H1 (cell line): ENCODE data around the gene SYNDIG1. TPM values are rescaled to one million over a fixed set of nuclear protein-coding genes. Genes with fewer than 3 reads are reported as not detected.
A peak's percentile ranks its signal among the peaks of the same experiment; 100 is the strongest.

Experiments used
- CTCF ChIA-PET: fragments of 300-600 bp; sonication (Branson Sonifier 250); formaldehyde crosslinking; loops from one replicate; lab custom pipeline; 2021; ENCODE audit not compliant: partially characterized antibody; lab: Charles Lee
- POLR2A ChIA-PET: fragments of 300-600 bp; sonication (Branson Sonifier 250); formaldehyde crosslinking; loops from one replicate; lab custom pipeline; 2021; ENCODE audit warnings: inconsistent platforms; ENCODE audit not compliant: partially characterized antibody; lab: Charles Lee
- DNase-seq, 2 experiments: peaks; one replicate each; pipeline versions ENCODE4 v3.0.0 to v3.0.0-alpha.2; 2010 to 2022; ENCODE audit warnings: low spot score in 2 of 2, low read depth in 1 of 2, mixed read lengths in 1 of 2
- FAIRE-seq: peaks from 2 replicates; lab custom pipeline; 2011; peaks lifted over from hg19 to GRCh38; lab: Jason Lieb, UNC
- H2AFZ ChIP-seq: 2 replicates; pipeline ENCODE4 v1.8.1; 2012; ENCODE audit warnings: low read length, inconsistent platforms
- H2AK5ac ChIP-seq: 2 replicates; pipeline ENCODE4 v1.6.1; 2013; ENCODE audit warnings: low read depth, low read length
- H2BK120ac ChIP-seq: replicated peaks from 2 replicates; pipeline ENCODE3; 2013; ENCODE audit warnings: low read depth, low read length, inconsistent platforms
- H2BK12ac ChIP-seq: 2 replicates; pipeline ENCODE4 v1.6.1; 2013; ENCODE audit warnings: low read depth, low read length
- H2BK15ac ChIP-seq: 2 replicates; pipeline ENCODE4 v1.6.1; 2013; ENCODE audit warnings: low read length
- H2BK20ac ChIP-seq: 2 replicates; pipeline ENCODE4 v1.6.1; 2013; ENCODE audit warnings: low read length
- H2BK5ac ChIP-seq: 2 replicates; pipeline ENCODE4 v1.6.1; 2013; ENCODE audit warnings: low read depth, low read length
- H3K14ac ChIP-seq: 2 replicates; pipeline ENCODE4 v1.6.1; 2013; ENCODE audit warnings: inconsistent platforms; ENCODE audit not compliant: insufficient read length
- H3K18ac ChIP-seq: 2 replicates; pipeline ENCODE4 v1.6.1; 2013; ENCODE audit warnings: low read length; ENCODE audit errors: extremely low read depth
- H3K23ac ChIP-seq: 2 replicates; pipeline ENCODE4 v1.6.1; 2013; ENCODE audit warnings: inconsistent platforms; ENCODE audit not compliant: insufficient read length
- H3K23me2 ChIP-seq: 2 replicates; pipeline ENCODE4 v1.6.1; 2013; ENCODE audit warnings: low read depth, low read length
- H3K27ac ChIP-seq: 2 replicates; pipeline ENCODE4 v1.6.1; 2011; ENCODE audit warnings: low read depth, low read length, inconsistent platforms
- H3K27me3 ChIP-seq, 4 experiments: replicated peaks in 1 of 4; 1 replicate in 1 of 4; 2 replicates in 3 of 4; pipeline versions ENCODE4 v1.6.1 to v1.8.1; 2011 to 2013; ENCODE audit warnings: low read length in 3 of 4, mild to moderate bottlenecking in 3 of 4, inconsistent platforms in 2 of 4, mixed read lengths in 2 of 4, moderate library complexity in 1 of 4; ENCODE audit not compliant: control insufficient read depth in 3 of 4, insufficient read depth in 3 of 4; ENCODE audit errors: extremely low read depth in 1 of 4
- H3K36me3 ChIP-seq, 4 experiments: 2 replicates each; pipeline versions ENCODE4 v1.6.1 to v1.8.1; 2011 to 2013; ENCODE audit warnings: mild to moderate bottlenecking in 4 of 4, low read length in 3 of 4, moderate library complexity in 2 of 4, control low read depth in 1 of 4, inconsistent platforms in 1 of 4; ENCODE audit not compliant: insufficient read depth in 4 of 4, control insufficient read depth in 2 of 4
- H3K4ac ChIP-seq: replicated peaks from 2 replicates; pipeline ENCODE3; 2013; ENCODE audit warnings: low read length, low read depth, mixed read lengths, inconsistent platforms; ENCODE audit not compliant: insufficient read length
- H3K4me1 ChIP-seq, 4 experiments: replicated peaks in 1 of 4; 1 replicate in 1 of 4; 2 replicates in 3 of 4; pipeline versions ENCODE4 v1.6.1 to v1.8.1; 2011 to 2013; ENCODE audit warnings: low read length in 3 of 4, inconsistent platforms in 2 of 4, mixed read lengths in 1 of 4; ENCODE audit not compliant: insufficient read depth in 4 of 4, control insufficient read depth in 3 of 4
- H3K4me2 ChIP-seq, 2 experiments: 2 replicates each; pipeline versions ENCODE4 v1.6.1 to v1.8.1; 2011 to 2013; ENCODE audit warnings: low read depth in 2 of 2, low read length in 2 of 2, control low read depth in 1 of 2, inconsistent platforms in 1 of 2, mild to moderate bottlenecking in 1 of 2; ENCODE audit not compliant: insufficient read depth in 1 of 2
- H3K4me3 ChIP-seq, 4 experiments: fragments of 200-600, 300-600 bp in 1 of 4; sonication (generic), shearing (Covaris generic), sonication (Bioruptor Twin) in 1 of 4; 2 replicates each; pipeline versions ENCODE4 v1.5.1 to v1.8.1; 2011 to 2016; ENCODE audit warnings: low read length in 4 of 4, low read depth in 3 of 4, control low read depth in 2 of 4, inconsistent platforms in 2 of 4, mild to moderate bottlenecking in 2 of 4, mixed read lengths in 1 of 4, moderate library complexity in 1 of 4; ENCODE audit not compliant: insufficient read depth in 2 of 4; ENCODE audit errors: extremely low read depth in 1 of 4
- H3K56ac ChIP-seq: replicated peaks from 2 replicates; pipeline ENCODE3; 2013; ENCODE audit warnings: low read depth, mild to moderate bottlenecking, mixed read lengths, low read length, inconsistent platforms; ENCODE audit not compliant: insufficient read length
- H3K79me1 ChIP-seq: 2 replicates; pipeline ENCODE4 v1.6.1; 2013; ENCODE audit warnings: low read depth, low read length, control low read depth
- H3K79me2 ChIP-seq, 2 experiments: 2 replicates each; pipeline versions ENCODE4 v1.6.1 to v1.8.1; 2012 to 2013; ENCODE audit warnings: low read length in 2 of 2, mild to moderate bottlenecking in 2 of 2, inconsistent platforms in 1 of 2; ENCODE audit not compliant: insufficient read depth in 2 of 2, control insufficient read depth in 1 of 2
- H3K9ac ChIP-seq, 4 experiments: replicated peaks in 1 of 4; 1 replicate in 1 of 4; 2 replicates in 3 of 4; pipeline versions ENCODE4 v1.6.1 to v1.8.1; 2011 to 2013; ENCODE audit warnings: low read depth in 3 of 4, low read length in 3 of 4, control low read depth in 2 of 4, mild to moderate bottlenecking in 2 of 4, moderate library complexity in 2 of 4, inconsistent platforms in 1 of 4; ENCODE audit errors: extremely low read depth in 1 of 4
- H3K9me3 ChIP-seq, 2 experiments: 2 replicates each; pipeline versions ENCODE4 v1.6.1 to v1.8.1; 2012 to 2013; ENCODE audit warnings: mild to moderate bottlenecking in 2 of 2, moderate library complexity in 2 of 2, control low read depth in 1 of 2, inconsistent platforms in 1 of 2, low read depth in 1 of 2, low read length in 1 of 2, mixed read lengths in 1 of 2; ENCODE audit not compliant: insufficient read depth in 2 of 2
- H4K20me1 ChIP-seq, 2 experiments: replicated peaks in 1 of 2; 2 replicates each; pipeline versions ENCODE3 to v1.8.1; 2011 to 2013; ENCODE audit warnings: inconsistent platforms in 2 of 2, low read length in 2 of 2, mild to moderate bottlenecking in 1 of 2; ENCODE audit not compliant: insufficient read depth in 2 of 2, control insufficient read depth in 1 of 2
- H4K5ac ChIP-seq: 2 replicates; pipeline ENCODE4 v1.6.1; 2013; ENCODE audit warnings: low read length, low read depth, mixed read lengths, inconsistent platforms; ENCODE audit not compliant: insufficient read length
- H4K8ac ChIP-seq: 2 replicates; pipeline ENCODE4 v1.8.0; 2013; ENCODE audit warnings: mild to moderate bottlenecking, moderate library complexity, low read length, inconsistent platforms; ENCODE audit not compliant: insufficient read depth; ENCODE audit errors: extremely low read depth
- H4K91ac ChIP-seq: replicated peaks from 2 replicates; pipeline ENCODE3; 2013; ENCODE audit warnings: low read length, mixed read lengths, inconsistent platforms; ENCODE audit not compliant: insufficient read length
- CHD2 ChIP-seq: IDR thresholded peaks from 2 replicates; pipeline ENCODE4 v1.6.1; 2012; ENCODE audit warnings: low read length, improper control_type of control experiment
- EZH2 ChIP-seq: fragments of 200-600 bp; sonication (generic); IDR thresholded peaks from 2 replicates; pipeline ENCODE4 v1.7.1; 2012; ENCODE audit warnings: low read depth, mild to moderate bottlenecking, moderate library complexity, low read length, inconsistent platforms; ENCODE audit not compliant: severe bottlenecking
- GABPA ChIP-seq: IDR thresholded peaks from 2 replicates; pipeline ENCODE4 v1.6.1; 2011; ENCODE audit warnings: mild to moderate bottlenecking, low read length, moderate library complexity, borderline replicate concordance; ENCODE audit not compliant: insufficient read depth
- JUND ChIP-seq: IDR thresholded peaks from 2 replicates; pipeline ENCODE4 v1.6.1; 2011; ENCODE audit warnings: mild to moderate bottlenecking, improper control_type of control experiment, low read length
- PHF8 ChIP-seq: fragments of 200-600 bp; sonication (generic); conservative IDR thresholded peaks from 2 replicates; pipeline ENCODE4 v1.7.1; 2012; ENCODE audit warnings: low read depth, mild to moderate bottlenecking, inconsistent platforms, low read length, moderate library complexity
- POLR2AphosphoS5 ChIP-seq: IDR thresholded peaks from 2 replicates; pipeline ENCODE4 v1.6.1; 2011; ENCODE audit warnings: low read depth, low read length
- RBBP5 ChIP-seq: IDR thresholded peaks from 2 replicates; pipeline ENCODE4 v1.7.1; 2012; ENCODE audit warnings: low read depth, mild to moderate bottlenecking, inconsistent platforms, low read length, moderate library complexity, borderline replicate concordance
- SIN3A ChIP-seq, 2 experiments: IDR thresholded peaks in 1 of 2; conservative IDR thresholded peaks in 1 of 2; 2 replicates each; pipeline ENCODE4 v1.6.1; 2011 to 2012; ENCODE audit warnings: low read length in 2 of 2, improper control_type of control experiment in 1 of 2, low read depth in 1 of 2, mild to moderate bottlenecking in 1 of 2
- WGBS, 2 experiments: shearing (Covaris generic) in 1 of 2; methylation state at CpG; one replicate each; pipeline versions ENCODE4 v1.1.6 to v1.1.7; 2013 to 2015; ENCODE audit warnings: low lambda C conversion rate in 2 of 2, mixed read lengths in 2 of 2, inconsistent platforms in 1 of 2, low coverage in 1 of 2, missing lambda C conversion rate in 1 of 2; ENCODE audit not compliant: insufficient replicate concordance in 2 of 2, insufficient coverage in 1 of 2, insufficient read length in 1 of 2; ENCODE audit errors: extremely low coverage in 1 of 2, missing lambda C conversion rate in 1 of 2; 5-methylcytosine and 5-hydroxymethylcytosine counted together
- polyA plus RNA-seq, 7 experiments: library from polyadenylated mRNA; depleted of rRNA in 3 of 7; stranded (reverse) in 5 of 7; unstranded in 2 of 7; fragments of >200 nt in 5 of 7; fragments of 200-250 nt in 2 of 7; gene quantifications; 1 replicate in 5 of 7; 2 replicates in 1 of 7; 4 replicates in 1 of 7; pipeline versions ENCODE4 v1.2.1 to v1.2.3, GENCODE V29; 2011 to 2013; ENCODE audit warnings: missing spikeins in 2 of 7, mixed read lengths in 2 of 7
- total RNA-seq: library from RNA; stranded (reverse); fragmentation: NEBNext Ultra II Directional; extraction: Animal tissue kit (Norgen Biotek cat#: 25700); gene quantifications from 2 replicates; pipeline ENCODE4 v1.2.1, GENCODE V29; 2021
- TF ChIP-seq, protein P1 (sequence below), 3 experiments: IDR thresholded peaks; 1 replicate in 2 of 3; 2 replicates in 1 of 3; pipeline versions ENCODE4 v1.5.1 to v1.6.1; 2011; ENCODE audit warnings: low read length in 3 of 3, mild to moderate bottlenecking in 3 of 3, inconsistent platforms in 2 of 3, low read depth in 1 of 3, moderate library complexity in 1 of 3; ENCODE audit not compliant: insufficient read depth in 1 of 3; ENCODE audit errors: control extremely low read depth in 1 of 3

The SYNDIG1 gene
- total and polyA plus RNA-seq, 2 of the 8 experiments (the other 6 are each of a cell fraction or from before 2014, with no cell fraction given) = 6.5 to 7.8 TPM

DNA sequence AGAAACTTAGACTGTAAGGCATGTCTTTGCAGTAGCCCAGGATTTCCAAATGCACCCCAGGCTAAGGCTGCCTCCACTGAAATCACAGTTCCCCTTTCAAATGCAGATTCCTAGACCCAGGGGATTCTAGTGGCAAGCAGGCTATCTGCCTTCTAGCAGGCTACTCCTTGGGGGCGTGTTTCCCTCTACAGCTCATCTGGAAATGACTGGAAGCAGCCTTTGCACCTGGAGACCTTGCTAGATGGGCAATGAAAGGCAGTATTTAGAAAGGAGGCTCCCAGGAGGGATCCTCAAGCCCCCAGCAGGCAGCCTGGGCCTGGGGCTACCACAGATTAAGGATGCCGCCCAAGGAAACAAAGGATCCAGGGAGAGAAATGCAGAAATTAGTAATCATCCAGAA, 26.0 kb upstream of the SYNDIG1 start:
- H3K79me1 ChIP-seq = no peaks in the 10 kb centered on the region
- H3K9ac ChIP-seq = no peak overlapping the region
- H3K56ac ChIP-seq = no peak overlapping the region
- no peaks in the 10 kb centered on the region; a peak in 1 of 8 replicates for H3K36me3 ChIP-seq
- H2AFZ ChIP-seq = no peak overlapping the region
- H4K20me1 ChIP-seq = no peaks in the 10 kb centered on the region
- ChIA-PET POLR2A (interaction anchor here (1.2 to 1.3 kb wide), 2 partner anchors 9 to 25 kb away, joined by 3 read pairs; no protein-coding TSS in a partner anchor), CTCF (interaction anchor here (0.6 to 2.7 kb wide), 3 partner anchors 11 to 251 kb away, joined by 3 to 9 read pairs (median 8); no protein-coding TSS in a partner anchor)
- no peak overlapping the region for H3K27ac ChIP-seq
- no peak overlapping the region for H3K4me3 ChIP-seq
- H2BK5ac ChIP-seq = no peak overlapping the region
- 16% methylated on average over 2 of the region's 2 CpGs; no CpG with 5 or more reads in 1 of the 2 experiments for WGBS, 2 experiments
- peak in 1 of 2 experiments; percentile 73 for DNase-seq
- no peak overlapping the region for H3K18ac ChIP-seq
- H3K23ac ChIP-seq = no peak overlapping the region
- H3K4me2 ChIP-seq = peak overlapping the region; percentile 2 to 37; a peak in 3 of 4 replicates
- peaks cover 19 to 36% (median 24%) of the 10 kb centered on the region in 4 experiments; a peak in 6 of 7 replicates for H3K4me1 ChIP-seq
- peak; percentile 94 for FAIRE-seq
- H3K27me3 ChIP-seq = no peaks in the 10 kb centered on the region
- H3K9me3 ChIP-seq = no peaks in the 10 kb centered on the region
- no peak overlapping the region; the same call in 1 of the 2 replicates for H2BK20ac ChIP-seq
- no peak overlapping the region for H3K14ac ChIP-seq
- H2BK120ac ChIP-seq = no peak overlapping the region
- 0 out of 2 replicates have a peak overlapping the region, but pooled peaks have one; percentile 83 for H2BK12ac ChIP-seq
- H2BK15ac ChIP-seq = no peak overlapping the region
- H3K23me2 ChIP-seq = no peaks in the 10 kb centered on the region
- H4K91ac ChIP-seq = no peak overlapping the region
- 0 out of 2 replicates have a peak overlapping the region, but pooled peaks have one; percentile 54 for H2AK5ac ChIP-seq
- no peak overlapping the region for H4K5ac ChIP-seq
- H3K4ac ChIP-seq = no peak overlapping the region
- H3K79me2 ChIP-seq = no peaks in the 10 kb centered on the region
- no peak overlapping the region for H4K8ac ChIP-seq
- TF ChIP-seq SIN3A (conservative IDR thresholded peaks at IDR 0.05 in 1 of 2, IDR thresholded peaks at IDR 0.05 in 1 of 2; ENCODE audit: low read depth in 1 of 2, low read length in 2 of 2) = 0 out of 4 replicates have a peak, but pooled peaks of 1 of the 2 experiments have one; percentile 23
- TF ChIP-seq PHF8 = no peak
- TF ChIP-seq GABPA = no peak
- TF ChIP-seq CHD2 = no peak
- TF ChIP-seq JUND = no peak
- TF ChIP-seq, protein P1, sequence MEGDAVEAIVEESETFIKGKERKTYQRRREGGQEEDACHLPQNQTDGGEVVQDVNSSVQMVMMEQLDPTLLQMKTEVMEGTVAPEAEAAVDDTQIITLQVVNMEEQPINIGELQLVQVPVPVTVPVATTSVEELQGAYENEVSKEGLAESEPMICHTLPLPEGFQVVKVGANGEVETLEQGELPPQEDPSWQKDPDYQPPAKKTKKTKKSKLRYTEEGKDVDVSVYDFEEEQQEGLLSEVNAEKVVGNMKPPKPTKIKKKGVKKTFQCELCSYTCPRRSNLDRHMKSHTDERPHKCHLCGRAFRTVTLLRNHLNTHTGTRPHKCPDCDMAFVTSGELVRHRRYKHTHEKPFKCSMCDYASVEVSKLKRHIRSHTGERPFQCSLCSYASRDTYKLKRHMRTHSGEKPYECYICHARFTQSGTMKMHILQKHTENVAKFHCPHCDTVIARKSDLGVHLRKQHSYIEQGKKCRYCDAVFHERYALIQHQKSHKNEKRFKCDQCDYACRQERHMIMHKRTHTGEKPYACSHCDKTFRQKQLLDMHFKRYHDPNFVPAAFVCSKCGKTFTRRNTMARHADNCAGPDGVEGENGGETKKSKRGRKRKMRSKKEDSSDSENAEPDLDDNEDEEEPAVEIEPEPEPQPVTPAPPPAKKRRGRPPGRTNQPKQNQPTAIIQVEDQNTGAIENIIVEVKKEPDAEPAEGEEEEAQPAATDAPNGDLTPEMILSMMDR (IDR thresholded peaks at IDR 0.05; ENCODE audit: control extremely low read depth in 1 of 3, insufficient read depth in 1 of 3, low read depth in 1 of 3, low read length in 3 of 3) = peak in 1 of 3 experiments; percentile 12; a peak in 1 of 4 replicates
- TF ChIP-seq RBBP5 = no peak
- TF ChIP-seq EZH2 = no peak
- TF ChIP-seq POLR2AphosphoS5 = no peak
